ENCODE results near the gene IL2RA. TPM values are rescaled to one million over a fixed set of nuclear protein-coding genes. Genes with fewer than 3 reads are reported as not detected.
"Not testable (repeated sequence)": the region's sequence is repeated elsewhere in the genome, so short reads cannot be mapped to it uniquely, and the experiment has no call there.

Gene IL2RA
- under 1 TPM in 1 of 3 donors, not detected in 2; 0.17 TPM for polyA plus RNA-seq (ENCODE audit: insufficient read length in 3 of 3)

GRCh38 chr10:6062101-6062771 is at the start of gene IL2RA:
Gene IL2RA (minus strand): TSS chr10:6062367. CDS start chr10:6062151, 216 bp downstream.
- DNase-seq (ENCODE audit: low read depth in 3 of 3, low spot score in 2 of 3): no peak

GRCh38 chr10:6110136-6110535 is 48.0 kb upstream of the IL2RA start:
- DNase-seq (ENCODE audit: low read depth in 3 of 3, low spot score in 2 of 3): no peak

GRCh38 chr10:6109444-6109775 is 47.2 kb upstream of the IL2RA start:
- no peak for DNase-seq (ENCODE audit: low read depth in 3 of 3, low spot score in 2 of 3)

GRCh38 chr10:6108631-6109443 is 46.7 kb upstream of the IL2RA start:
- DNase-seq (ENCODE audit: low read depth in 3 of 3, low spot score in 2 of 3): no peak

- DNase-seq (ENCODE audit: low read depth in 3 of 3, low spot score in 2 of 3): no peak
Measured at GRCh38 chr10:6108072-6108471, 45.9 kb upstream of the IL2RA start.

GRCh38 chr10:6107616-6108015 is 45.4 kb upstream of the IL2RA start:
- not testable (repeated sequence) for DNase-seq (ENCODE audit: low read depth in 3 of 3, low spot score in 2 of 3)

- no peak for DNase-seq (ENCODE audit: low read depth in 3 of 3, low spot score in 2 of 3)
Measured at GRCh38 chr10:6103591-6103990, 41.4 kb upstream of the IL2RA start.

GRCh38 chr10:6102128-6102527 is 40.0 kb upstream of the IL2RA start:
- no peak for DNase-seq (ENCODE audit: low read depth in 3 of 3, low spot score in 2 of 3)

- DNase-seq (ENCODE audit: low read depth in 3 of 3, low spot score in 2 of 3): no peak
Measured at GRCh38 chr10:6101181-6101580, 39.0 kb upstream of the IL2RA start.

GRCh38 chr10:6100370-6100769 is 38.2 kb upstream of the IL2RA start:
- DNase-seq (ENCODE audit: low read depth in 3 of 3, low spot score in 2 of 3): no peak

- DNase-seq (ENCODE audit: low read depth in 3 of 3, low spot score in 2 of 3): no peak
Measured at GRCh38 chr10:6098156-6098555, 36.0 kb upstream of the IL2RA start.

- DNase-seq (ENCODE audit: low read depth in 3 of 3, low spot score in 2 of 3): no peak
Measured at GRCh38 chr10:6097063-6097462, 34.9 kb upstream of the IL2RA start.

- DNase-seq (ENCODE audit: low read depth in 3 of 3, low spot score in 2 of 3): no peak
Measured at GRCh38 chr10:6095810-6096570, 33.8 kb upstream of the IL2RA start.

GRCh38 chr10:6092731-6093130 is 30.6 kb upstream of the IL2RA start:
- DNase-seq (ENCODE audit: low read depth in 3 of 3, low spot score in 2 of 3): no peak

GRCh38 chr10:6091630-6092029 is 29.5 kb upstream of the IL2RA start:
- DNase-seq (ENCODE audit: low read depth in 3 of 3, low spot score in 2 of 3): no peak

- peak in 2 of 3 donors; percentile 23 to 29 for DNase-seq (ENCODE audit: low read depth in 3 of 3, low spot score in 2 of 3)
Measured at GRCh38 chr10:6089334-6090219, 27.4 kb upstream of the IL2RA start.

GRCh38 chr10:6088721-6089333 is 26.7 kb upstream of the IL2RA start, which contains the start of gene RBM17:
Gene RBM17 (plus strand): TSS chr10:6089034. CDS start chr10:6097066, 8,032 bp downstream.
- peak; percentile 93 to 97 (median 94) for DNase-seq (ENCODE audit: low read depth in 3 of 3, low spot score in 2 of 3)

- DNase-seq (ENCODE audit: low read depth in 3 of 3, low spot score in 2 of 3): peak; percentile 72 to 80 (median 75)
Measured at GRCh38 chr10:6086375-6087233, 24.4 kb upstream of the IL2RA start.
